HL-60 (cell line): ENCODE measurements around the gene GSN.

Experiments used
- CTCF ChIP-seq: IDR thresholded peaks from one replicate; pipeline ENCODE4 v1.5.1; 2011; ENCODE audit warnings: low read length, control low read depth, inconsistent platforms; ENCODE audit not compliant: insufficient read depth
- GABPA ChIP-seq: IDR thresholded peaks from 2 replicates; pipeline ENCODE4 v1.6.1; 2012; ENCODE audit warnings: low read depth

- no peak for TF ChIP-seq CTCF
- no peak for TF ChIP-seq GABPA
Observed at GRCh38 chr9:121372239-121373010, 104.5 kb downstream of the GSN start.
